Endodermal cell (in vitro differentiated cells): ENCODE data around the gene BAMBI. TPM values are rescaled to one million over a fixed set of nuclear protein-coding genes. Genes with fewer than 3 reads are reported as not detected.

ENCODE experiments used
- DNase-seq: peaks from one replicate; pipeline ENCODE4 v3.0.0-alpha.2; 2017
- H3K27ac ChIP-seq: 2 replicates; pipeline ENCODE4 v1.5.1; 2013; ENCODE audit warnings: mild to moderate bottlenecking, low read depth, low read length, moderate library complexity
- H3K27me3 ChIP-seq: 2 replicates; pipeline ENCODE4 v1.6.1; 2013; ENCODE audit warnings: mild to moderate bottlenecking, low read length, moderate library complexity; ENCODE audit not compliant: insufficient read depth, control insufficient read depth, poor library complexity, severe bottlenecking
- H3K36me3 ChIP-seq: 2 replicates; pipeline ENCODE4 v1.7.0; 2013; ENCODE audit warnings: mild to moderate bottlenecking, low read length, moderate library complexity; ENCODE audit not compliant: control insufficient read depth, insufficient read depth
- H3K4me1 ChIP-seq: one replicate; pipeline ENCODE4 v1.7.0; 2013; ENCODE audit warnings: low read length; ENCODE audit not compliant: control insufficient read depth, insufficient read depth
- H3K4me3 ChIP-seq: 2 replicates; pipeline ENCODE4 v1.5.1; 2013; ENCODE audit warnings: mild to moderate bottlenecking, low read length, moderate library complexity
- H3K9ac ChIP-seq: 2 replicates; pipeline ENCODE4 v1.6.1; 2013; ENCODE audit warnings: mild to moderate bottlenecking, low read length, moderate library complexity; ENCODE audit not compliant: poor library complexity, severe bottlenecking; ENCODE audit errors: extremely low read depth
- H3K9me3 ChIP-seq: 2 replicates; pipeline ENCODE4 v1.6.1; 2013; ENCODE audit warnings: mild to moderate bottlenecking, low read length, moderate library complexity; ENCODE audit not compliant: control insufficient read depth
- H3K27ac Mint-ChIP-seq: 2 replicates; pipeline ENCODE4 v1.8.0; 2020; ENCODE audit warnings: mixed read lengths
- H3K27me3 Mint-ChIP-seq: 2 replicates; pipeline ENCODE4 v1.8.0; 2021; ENCODE audit warnings: mild to moderate bottlenecking, mixed read lengths; ENCODE audit not compliant: insufficient read depth
- H3K36me3 Mint-ChIP-seq: 2 replicates; pipeline ENCODE4 v1.8.0; 2020; ENCODE audit warnings: low read depth, mixed read lengths
- H3K4me1 Mint-ChIP-seq: 2 replicates; pipeline ENCODE4 v1.8.0; 2020; ENCODE audit warnings: mixed read lengths
- H3K4me3 Mint-ChIP-seq: 2 replicates; pipeline ENCODE4 v1.8.0; 2020; ENCODE audit warnings: mild to moderate bottlenecking, moderate library complexity, mixed read lengths
- H3K9me3 Mint-ChIP-seq: 2 replicates; pipeline ENCODE4 v1.8.0; 2020; ENCODE audit warnings: mild to moderate bottlenecking, mixed read lengths
- CTCF ChIP-seq: fragments of 200-600 bp; sonication (generic); conservative IDR thresholded peaks from 2 replicates; pipeline ENCODE4 v1.5.0; 2021; ENCODE audit warnings: antibody characterized with exemption, mild to moderate bottlenecking
- WGBS, 2 experiments: methylation state at CpG; one replicate each; pipeline versions ENCODE4 v1.1.5 to v1.1.7; 2013; ENCODE audit warnings: missing lambda C conversion rate in 2 of 2, mixed read lengths in 1 of 2; ENCODE audit not compliant: insufficient coverage in 1 of 2, insufficient read length in 1 of 2; 5-methylcytosine and 5-hydroxymethylcytosine counted together
- total RNA-seq, 2 donors: library from RNA; stranded (reverse); fragmentation: NEBNext Ultra II Directional in 1 of 2; extraction: Animal tissue kit (Norgen Biotek cat#: 25700) in 1 of 2; gene quantifications; 2 replicates in 1 of 2; 3 replicates in 1 of 2; pipeline ENCODE4 v1.2.1, GENCODE V29; 2021

The BAMBI gene
- total RNA-seq, 2 donors from 2014 or later = 41.4 to 49.2 TPM

GRCh38 chr10:28719789-28720436 is 42.6 kb downstream of the BAMBI start:
- peaks cover 34% of the 10 kb centered on the region for H3K27me3 Mint-ChIP-seq
- no peaks in the 10 kb centered on the region for H3K36me3 ChIP-seq
- no peak for TF ChIP-seq CTCF
- H3K9ac ChIP-seq = no peak overlapping the region
- peaks cover 28% of the 10 kb centered on the region for H3K27me3 ChIP-seq
- H3K9me3 Mint-ChIP-seq = no peaks in the 10 kb centered on the region
- no peaks in the 10 kb centered on the region for H3K36me3 Mint-ChIP-seq
- peaks cover 8% of the 10 kb centered on the region for H3K4me1 Mint-ChIP-seq
- H3K4me1 ChIP-seq = peaks cover 5% of the 10 kb centered on the region
- WGBS, 2 experiments = 76 to 85% methylated on average over 4 to 7 of the region's 8 CpGs
- no peak overlapping the region for H3K27ac ChIP-seq
- DNase-seq = no peak
- H3K9me3 ChIP-seq = no peaks in the 10 kb centered on the region
- peak overlapping the region; percentile 52 for H3K27ac Mint-ChIP-seq
- no peak overlapping the region for H3K4me3 ChIP-seq
- no peak overlapping the region for H3K4me3 Mint-ChIP-seq

- H3K9ac ChIP-seq = peak overlapping the region; percentile 11
- peak overlapping the region; percentile 81 for H3K4me3 ChIP-seq
- Mint-ChIP-seq H3K27ac (no peak overlapping the region), H3K4me1 (peaks cover 8% of the 10 kb centered on the region), H3K27me3 (peaks cover 38% of the 10 kb centered on the region), H3K36me3 (no peaks in the 10 kb centered on the region), H3K9me3 (no peaks in the 10 kb centered on the region), H3K4me3 (peak overlapping the region; percentile 68)
- DNase-seq = peak; percentile 47
- WGBS, 2 experiments = 17 to 20% methylated on average over 5 to 11 of the region's 11 CpGs
- TF ChIP-seq CTCF = no peak
- H3K36me3 ChIP-seq = no peaks in the 10 kb centered on the region
- no peaks in the 10 kb centered on the region for H3K9me3 ChIP-seq
- peaks cover 5% of the 10 kb centered on the region for H3K4me1 ChIP-seq
- peaks cover 28% of the 10 kb centered on the region for H3K27me3 ChIP-seq
- H3K27ac ChIP-seq = no peak overlapping the region
These were observed 44.1 kb downstream of the BAMBI start for GRCh38 chr10:28721318-28721951.

- peak overlapping the region; percentile 68 for H3K4me3 Mint-ChIP-seq
- no peaks in the 10 kb centered on the region for H3K36me3 Mint-ChIP-seq
- TF ChIP-seq CTCF = no peak
- H3K4me3 ChIP-seq = peak overlapping the region; percentile 81
- 0 to 1% methylated on average over 29 to 46 of the region's 46 CpGs for WGBS, 2 experiments
- H3K27me3 Mint-ChIP-seq = peaks cover 37% of the 10 kb centered on the region
- peaks cover 28% of the 10 kb centered on the region for H3K27me3 ChIP-seq
- H3K9me3 ChIP-seq = no peaks in the 10 kb centered on the region
- peaks cover 8% of the 10 kb centered on the region for H3K4me1 Mint-ChIP-seq
- H3K36me3 ChIP-seq = no peaks in the 10 kb centered on the region
- peaks cover 5% of the 10 kb centered on the region for H3K4me1 ChIP-seq
- peak overlapping the region; percentile 52 for H3K27ac Mint-ChIP-seq
- H3K9me3 Mint-ChIP-seq = no peaks in the 10 kb centered on the region
- peak overlapping the region; percentile 11 for H3K9ac ChIP-seq
- peak; percentile 90 for DNase-seq
- peak overlapping the region; percentile 28 for H3K27ac ChIP-seq
These were observed 44.9 kb downstream of the BAMBI start for GRCh38 chr10:28722065-28722803.
